ENCODE measurements around the gene KCNH5.

The KCNH5 gene

DNA sequence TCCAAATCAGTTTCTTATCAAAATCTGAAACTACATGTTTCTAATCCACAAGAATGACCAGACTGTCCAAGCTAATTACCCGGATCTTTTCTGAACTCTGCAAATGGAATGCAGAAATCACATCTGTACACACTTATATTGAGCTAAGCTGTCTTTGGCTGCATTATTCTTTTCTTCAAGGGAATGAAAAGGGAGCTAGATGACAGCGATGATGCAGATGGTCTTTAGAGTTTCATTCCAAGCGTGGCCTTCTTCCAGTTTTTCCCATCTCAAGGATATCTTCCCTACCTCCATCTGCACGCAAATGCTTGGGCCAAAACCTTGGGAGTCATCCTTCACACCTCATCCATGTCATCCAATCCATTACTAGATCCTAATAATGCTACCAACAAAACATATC lies 12.6 kb downstream of the KCNH5 start:
- Histone ChIP-seq H3F3A (ENCODE audit: low read depth) (no peaks in the 10 kb centered on the region), H3K27me3 (ENCODE audit: insufficient read depth, low read length, poor library complexity, severe bottlenecking) (no peaks in the 10 kb centered on the region), H3K9ac (ENCODE audit: low read depth, low read length, poor library complexity, severe bottlenecking) (no peak overlapping the region), H3K79me2 (ENCODE audit: insufficient read depth, low read length) (no peaks in the 10 kb centered on the region), H3K4me1 (ENCODE audit: insufficient read depth, low read length, poor library complexity, severe bottlenecking) (no peaks in the 10 kb centered on the region), H3K4me2 (ENCODE audit: low read depth, low read length, poor library complexity, severe bottlenecking) (no peak overlapping the region), H3K9me3 (ENCODE audit: insufficient read depth, low read depth, low read length) (no peaks in the 10 kb centered on the region), H3K36me3 (ENCODE audit: insufficient read depth, low read length) (no peaks in the 10 kb centered on the region), H3K9me2 (replicated peaks; ENCODE audit: low read depth, low read length) (no peaks in the 10 kb centered on the region), H3K4me3 (ENCODE audit: low read length, poor library complexity, severe bottlenecking) (no peak overlapping the region), H2AFZ (ENCODE audit: low read length) (no peak overlapping the region), H4K20me1 (ENCODE audit: insufficient read depth, low read length, poor library complexity, severe bottlenecking) (no peaks in the 10 kb centered on the region)
- TF ChIP-seq EZH2phosphoT487 (IDR thresholded peaks at IDR 0.05; ENCODE audit: borderline replicate concordance), result no peak
- TF ChIP-seq, protein P1, sequence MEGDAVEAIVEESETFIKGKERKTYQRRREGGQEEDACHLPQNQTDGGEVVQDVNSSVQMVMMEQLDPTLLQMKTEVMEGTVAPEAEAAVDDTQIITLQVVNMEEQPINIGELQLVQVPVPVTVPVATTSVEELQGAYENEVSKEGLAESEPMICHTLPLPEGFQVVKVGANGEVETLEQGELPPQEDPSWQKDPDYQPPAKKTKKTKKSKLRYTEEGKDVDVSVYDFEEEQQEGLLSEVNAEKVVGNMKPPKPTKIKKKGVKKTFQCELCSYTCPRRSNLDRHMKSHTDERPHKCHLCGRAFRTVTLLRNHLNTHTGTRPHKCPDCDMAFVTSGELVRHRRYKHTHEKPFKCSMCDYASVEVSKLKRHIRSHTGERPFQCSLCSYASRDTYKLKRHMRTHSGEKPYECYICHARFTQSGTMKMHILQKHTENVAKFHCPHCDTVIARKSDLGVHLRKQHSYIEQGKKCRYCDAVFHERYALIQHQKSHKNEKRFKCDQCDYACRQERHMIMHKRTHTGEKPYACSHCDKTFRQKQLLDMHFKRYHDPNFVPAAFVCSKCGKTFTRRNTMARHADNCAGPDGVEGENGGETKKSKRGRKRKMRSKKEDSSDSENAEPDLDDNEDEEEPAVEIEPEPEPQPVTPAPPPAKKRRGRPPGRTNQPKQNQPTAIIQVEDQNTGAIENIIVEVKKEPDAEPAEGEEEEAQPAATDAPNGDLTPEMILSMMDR (conservative IDR thresholded peaks at IDR 0.05; ENCODE audit: low read length), result no peak

DNA sequence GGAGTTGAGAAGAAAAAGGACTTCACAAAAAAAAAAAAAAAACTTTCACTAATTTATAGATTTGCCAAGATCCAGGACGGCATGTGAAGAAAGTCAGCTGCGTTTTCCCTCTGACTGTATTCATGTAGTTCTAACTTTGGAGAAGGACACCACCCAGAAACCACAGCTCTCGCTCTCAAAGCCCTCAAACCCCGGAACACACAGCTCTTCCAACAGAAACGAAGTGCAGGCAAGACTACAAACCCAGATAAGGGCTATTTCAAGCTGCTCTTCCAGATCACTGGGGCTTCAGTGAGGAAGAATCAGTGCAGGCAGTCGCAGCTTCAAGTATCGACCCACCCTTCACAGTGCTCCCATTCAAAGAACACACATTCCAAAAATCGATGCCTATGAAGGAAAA lies 13.2 kb downstream of the KCNH5 start:
- no peaks in the 10 kb centered on the region for H3K79me2 ChIP-seq (ENCODE audit: insufficient read depth, low read length)

DNA sequence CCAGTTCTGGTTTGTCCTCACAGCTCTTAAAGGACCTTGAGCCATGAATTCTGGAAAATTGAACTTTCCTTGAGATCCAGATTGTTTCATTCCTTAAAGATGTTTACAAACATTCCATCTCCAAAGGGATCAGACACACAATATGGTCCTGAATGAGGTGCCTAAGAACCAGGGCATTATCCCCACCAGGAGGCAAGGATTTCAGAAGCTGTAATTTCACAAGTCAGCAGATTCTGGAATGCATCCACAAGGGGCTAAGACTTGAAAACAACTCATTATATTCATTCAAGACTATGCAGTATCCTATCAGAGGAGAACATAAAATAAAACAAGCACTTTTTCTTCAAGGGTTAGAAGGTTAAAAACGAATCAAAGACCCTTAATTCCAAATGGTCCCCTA lies 15.1 kb downstream of the KCNH5 start:
- Histone ChIP-seq H3K4me3 (ENCODE audit: low read length, poor library complexity, severe bottlenecking) (no peak overlapping the region), H3K4me1 (ENCODE audit: insufficient read depth, low read length, poor library complexity, severe bottlenecking) (no peaks in the 10 kb centered on the region), H3K9me2 (replicated peaks; ENCODE audit: low read depth, low read length) (no peaks in the 10 kb centered on the region), H2AFZ (ENCODE audit: low read length) (no peak overlapping the region), H3F3A (ENCODE audit: low read depth) (no peaks in the 10 kb centered on the region), H3K4me2 (ENCODE audit: low read depth, low read length, poor library complexity, severe bottlenecking) (no peak overlapping the region), H3K79me2 (ENCODE audit: insufficient read depth, low read length) (no peaks in the 10 kb centered on the region), H3K36me3 (ENCODE audit: insufficient read depth, low read length) (no peaks in the 10 kb centered on the region), H3K9me3 (ENCODE audit: insufficient read depth, low read depth, low read length) (no peaks in the 10 kb centered on the region), H3K9ac (ENCODE audit: low read depth, low read length, poor library complexity, severe bottlenecking) (no peak overlapping the region), H4K20me1 (ENCODE audit: insufficient read depth, low read length, poor library complexity, severe bottlenecking) (no peaks in the 10 kb centered on the region), H3K27me3 (ENCODE audit: insufficient read depth, low read length, poor library complexity, severe bottlenecking) (no peaks in the 10 kb centered on the region)
- no peak for TF ChIP-seq EZH2phosphoT487 (IDR thresholded peaks at IDR 0.05; ENCODE audit: borderline replicate concordance)
- TF ChIP-seq, protein P1 (conservative IDR thresholded peaks at IDR 0.05; ENCODE audit: low read length), result no peak

More for the DNA sequence above, 13.2 kb downstream of the KCNH5 start:
- Histone ChIP-seq H3K9ac (ENCODE audit: low read depth, low read length, poor library complexity, severe bottlenecking) (no peak overlapping the region), H3K4me3 (ENCODE audit: low read length, poor library complexity, severe bottlenecking) (no peak overlapping the region), H3K9me2 (replicated peaks; ENCODE audit: low read depth, low read length) (no peaks in the 10 kb centered on the region), H2AFZ (ENCODE audit: low read length) (no peak overlapping the region), H3K4me1 (ENCODE audit: insufficient read depth, low read length, poor library complexity, severe bottlenecking) (no peaks in the 10 kb centered on the region), H4K20me1 (ENCODE audit: insufficient read depth, low read length, poor library complexity, severe bottlenecking) (no peaks in the 10 kb centered on the region), H3K27me3 (ENCODE audit: insufficient read depth, low read length, poor library complexity, severe bottlenecking) (no peaks in the 10 kb centered on the region), H3K36me3 (ENCODE audit: insufficient read depth, low read length) (no peaks in the 10 kb centered on the region), H3F3A (ENCODE audit: low read depth) (no peaks in the 10 kb centered on the region), H3K9me3 (ENCODE audit: insufficient read depth, low read depth, low read length) (no peaks in the 10 kb centered on the region), H3K4me2 (ENCODE audit: low read depth, low read length, poor library complexity, severe bottlenecking) (no peak overlapping the region)
- no peak for TF ChIP-seq EZH2phosphoT487 (IDR thresholded peaks at IDR 0.05; ENCODE audit: borderline replicate concordance)
- TF ChIP-seq, protein P1 (conservative IDR thresholded peaks at IDR 0.05; ENCODE audit: low read length), result no peak
